ENCODE measurements around the gene SYK.
"Not testable (repeated sequence)": the region's sequence is repeated elsewhere in the genome, so short reads cannot be mapped to it uniquely, and the experiment has no call there.

Gene SYK

GRCh38 chr9:90816690-90817089 lies 15.1 kb downstream of the SYK start:
- POLR2A ChIA-PET (ENCODE audit: low non-redundant PET): no interaction called here
- CTCF ChIA-PET: interaction anchor here (0.7 to 1.3 kb wide), 3 partner anchors 20 to 590 kb away, joined by 3 read pairs; no protein-coding TSS in a partner anchor
- H3K27ac ChIP-seq: no peak overlapping the region
- TF ChIP-seq CTCF (conservative IDR thresholded peaks at IDR 0.05; ENCODE audit: low read depth): no peak
- DNase-seq (ENCODE audit: low spot score): no peak

- no peak for TF ChIP-seq CTCF (conservative IDR thresholded peaks at IDR 0.05; ENCODE audit: low read depth)
- H3K27ac ChIP-seq: no peak overlapping the region
- CTCF ChIA-PET: interaction anchor here (1.7 kb wide), 1 partner anchor 17 kb away, joined by 6 read pairs; no protein-coding TSS in a partner anchor
- POLR2A ChIA-PET (ENCODE audit: low non-redundant PET): no interaction called here
- no peak for DNase-seq (ENCODE audit: low spot score)
These were observed 16.7 kb downstream of the SYK start for GRCh38 chr9:90818279-90818678.

GRCh38 chr9:90820406-90820805 lies 18.8 kb downstream of the SYK start:
- POLR2A ChIA-PET (ENCODE audit: low non-redundant PET); H3K27ac ChIP-seq; DNase-seq (ENCODE audit: low spot score): not testable (repeated sequence)
- CTCF ChIA-PET: interaction anchor here (0.6 kb wide), 1 partner anchor 530 kb away, joined by 4 read pairs; no protein-coding TSS in a partner anchor

- H3K27ac ChIP-seq; POLR2A ChIA-PET (ENCODE audit: low non-redundant PET); CTCF ChIA-PET; DNase-seq (ENCODE audit: low spot score): not testable (repeated sequence)
These were observed 19.6 kb downstream of the SYK start for GRCh38 chr9:90821236-90821635.

- ChIA-PET POLR2A (ENCODE audit: low non-redundant PET) (no interaction called here), CTCF (no interaction called here)
These were observed 20.1 kb downstream of the SYK start for GRCh38 chr9:90821697-90822096.

GRCh38 chr9:90822866-90823265 lies 21.2 kb downstream of the SYK start:
- CTCF ChIA-PET: interaction anchor here (0.5 to 0.6 kb wide), 2 partner anchors 22 to 502 kb away, joined by 3 to 5 read pairs; no protein-coding TSS in a partner anchor
- H3K27ac ChIP-seq: no peak overlapping the region
- TF ChIP-seq CTCF (conservative IDR thresholded peaks at IDR 0.05; ENCODE audit: low read depth): no peak
- no peak for DNase-seq (ENCODE audit: low spot score)
- POLR2A ChIA-PET (ENCODE audit: low non-redundant PET): no interaction called here

More at GRCh38 chr9:90821697-90822096, 20.1 kb downstream of the SYK start:
- H3K27ac ChIP-seq: no peak overlapping the region
- no peak for TF ChIP-seq CTCF (conservative IDR thresholded peaks at IDR 0.05; ENCODE audit: low read depth)
- DNase-seq (ENCODE audit: low spot score): peak; percentile 45

- no peak overlapping the region for H3K27ac ChIP-seq
- DNase-seq (ENCODE audit: low spot score): no peak
- CTCF ChIA-PET: interaction anchor here (0.6 to 1.2 kb wide), 4 partner anchors 25 to 1943 kb away, joined by 3 to 4 read pairs (median 3); no protein-coding TSS in a partner anchor
- TF ChIP-seq CTCF (conservative IDR thresholded peaks at IDR 0.05; ENCODE audit: low read depth): no peak
- POLR2A ChIA-PET (ENCODE audit: low non-redundant PET): no interaction called here
These were observed 24.0 kb downstream of the SYK start for GRCh38 chr9:90825586-90825985.

Measured in RWPE1 (cell line).